Hepatocyte (in vitro differentiated cells): ENCODE measurements around the gene FASN.

Experiments used
- CTCF ChIP-seq: fragments of 200-600 bp; sonication (generic); IDR thresholded peaks from 2 replicates; pipeline ENCODE4 v1.5.1; 2016; ENCODE audit warnings: antibody characterized with exemption, mild to moderate bottlenecking; ENCODE audit not compliant: poor library complexity
- EZH2 ChIP-seq: fragments of 200-600 bp; sonication (generic); IDR thresholded peaks from 2 replicates; pipeline ENCODE4 v1.6.1; 2016; ENCODE audit warnings: antibody characterized with exemption, mild to moderate bottlenecking, borderline replicate concordance
- EZH2phosphoT487 ChIP-seq: fragments of 200-600 bp; sonication (generic); IDR thresholded peaks from one replicate; pipeline ENCODE4 v1.6.1; 2018; ENCODE audit warnings: antibody characterized with exemption, mild to moderate bottlenecking, low read depth, moderate library complexity; ENCODE audit not compliant: unreplicated experiment, severe bottlenecking

DNA sequence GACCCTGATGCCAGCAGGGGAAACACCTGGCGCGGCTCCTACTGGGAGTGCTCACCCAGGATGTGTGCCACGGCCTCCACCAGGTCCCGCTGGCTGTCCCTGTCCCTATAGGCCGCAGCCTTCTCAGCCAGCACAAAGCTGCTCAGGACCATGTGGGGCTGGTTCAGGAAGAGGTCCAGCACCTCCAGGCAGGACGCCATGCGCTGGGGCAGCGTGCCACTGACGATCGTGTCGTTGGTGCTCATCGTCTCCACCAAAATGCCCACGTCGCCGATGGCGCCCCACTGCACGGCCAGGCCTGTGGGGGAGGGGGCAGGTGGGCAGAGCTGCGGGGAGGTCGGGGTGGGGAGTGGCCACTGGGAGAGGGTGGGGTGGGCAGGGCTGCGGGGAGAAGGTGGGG, 16.5 kb downstream of the FASN start:
- TF ChIP-seq EZH2phosphoT487 (no peak), CTCF (no peak), EZH2 (no peak)
